Retinal pigment epithelial cell (primary cell): Measurements from ENCODE around the gene PRDX3.

Experiments
- DNase-seq: peaks from one replicate; pipeline ENCODE4 v3.0.0-alpha.2; 2010; ENCODE audit warnings: low read depth
- H3K4me3 ChIP-seq: 2 replicates; pipeline ENCODE4 v1.5.1; 2011; ENCODE audit warnings: mild to moderate bottlenecking, low read length, control low read depth, moderate library complexity
- CTCF ChIP-seq: conservative IDR thresholded peaks from 2 replicates; pipeline ENCODE4 v1.5.1; 2011; ENCODE audit warnings: low read depth, low read length, control low read depth, inconsistent platforms

PRDX3 gene

GRCh38 chr10:119210633-119211032 is 32.0 kb upstream of the PRDX3 start:
- no peak overlapping the region for H3K4me3 ChIP-seq

GRCh38 chr10:119209736-119210355 is 31.2 kb upstream of the PRDX3 start:
- no peak for DNase-seq

More at GRCh38 chr10:119210633-119211032, 32.0 kb upstream of the PRDX3 start:
- no peak for DNase-seq
- TF ChIP-seq CTCF = no peak

GRCh38 chr10:119209035-119209735 is 30.6 kb upstream of the PRDX3 start:
- DNase-seq = no peak
- TF ChIP-seq CTCF = peak; percentile 93
- peak overlapping the region; percentile 8 for H3K4me3 ChIP-seq

More at GRCh38 chr10:119209736-119210355, 31.2 kb upstream of the PRDX3 start:
- H3K4me3 ChIP-seq = no peak overlapping the region
- TF ChIP-seq CTCF = no peak

GRCh38 chr10:119208553-119208940 is 29.9 kb upstream of the PRDX3 start:
- peak overlapping the region; percentile 61 for H3K4me3 ChIP-seq
- DNase-seq = no peak
- TF ChIP-seq CTCF = no peak

GRCh38 chr10:119207713-119208552 is 29.3 kb upstream of the PRDX3 start:
- TF ChIP-seq CTCF = no peak
- no peak for DNase-seq
- peak overlapping the region; percentile 61 for H3K4me3 ChIP-seq

- TF ChIP-seq CTCF = no peak
- H3K4me3 ChIP-seq = peak within 1 kb of the TSS; percentile 61
- DNase-seq = peak; percentile 67
Measured at GRCh38 chr10:119207366-119207666, 28.7 kb upstream of the PRDX3 start, which contains the start of gene GRK5. Gene GRK5 (plus strand): TSS chr10:119207571. CDS start chr10:119207918, 347 bp downstream.
